ENCODE data around the gene GCA.

Gene GCA, protein sequence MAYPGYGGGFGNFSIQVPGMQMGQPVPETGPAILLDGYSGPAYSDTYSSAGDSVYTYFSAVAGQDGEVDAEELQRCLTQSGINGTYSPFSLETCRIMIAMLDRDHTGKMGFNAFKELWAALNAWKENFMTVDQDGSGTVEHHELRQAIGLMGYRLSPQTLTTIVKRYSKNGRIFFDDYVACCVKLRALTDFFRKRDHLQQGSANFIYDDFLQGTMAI

DNA sequence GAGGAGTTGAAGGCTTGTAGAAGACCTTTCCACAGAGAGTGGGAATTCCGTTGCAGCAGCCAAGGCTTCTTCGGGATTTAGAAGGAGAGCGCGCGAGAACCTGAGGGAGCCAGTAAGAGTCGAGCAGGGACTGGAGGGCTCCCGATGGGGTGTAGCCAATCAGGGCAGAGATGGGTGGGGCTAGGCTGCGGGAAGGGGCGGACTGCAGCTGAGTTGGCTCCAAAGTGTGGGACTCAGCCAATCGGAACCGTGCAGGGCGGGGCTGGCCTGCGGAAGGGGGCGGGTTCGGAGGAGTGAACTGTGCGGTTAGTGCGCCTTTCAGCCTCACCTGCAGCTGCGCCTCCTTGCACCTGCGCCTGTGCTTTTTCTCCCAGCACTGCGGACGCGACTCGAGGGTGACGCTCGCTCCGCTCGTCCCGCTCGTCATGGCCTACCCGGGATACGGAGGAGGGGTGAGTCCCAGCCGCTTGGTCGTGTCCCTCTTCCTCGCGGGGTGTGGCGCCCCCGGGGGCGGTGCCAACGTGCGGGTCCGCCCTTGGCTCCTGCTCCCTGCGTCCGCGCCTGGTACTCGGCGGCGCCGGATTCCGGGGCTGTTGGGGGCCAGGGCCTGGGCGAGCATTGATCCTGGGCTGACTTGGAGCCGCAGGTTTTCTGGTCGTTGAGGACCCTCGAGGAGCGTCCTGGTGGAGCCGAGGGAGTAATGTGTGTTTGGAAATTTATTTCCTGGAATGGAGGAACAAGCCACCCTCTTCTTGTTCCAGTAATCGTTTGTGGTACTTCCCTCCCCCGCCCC is at the start of gene GCA:
TSS of gene GCA (plus strand) at position 309 of the 793 bp plus-strand sequence. CDS start at position 426, 117 bp downstream.
- DNase-seq (ENCODE audit: low spot score) = peak; percentile 98

DNA sequence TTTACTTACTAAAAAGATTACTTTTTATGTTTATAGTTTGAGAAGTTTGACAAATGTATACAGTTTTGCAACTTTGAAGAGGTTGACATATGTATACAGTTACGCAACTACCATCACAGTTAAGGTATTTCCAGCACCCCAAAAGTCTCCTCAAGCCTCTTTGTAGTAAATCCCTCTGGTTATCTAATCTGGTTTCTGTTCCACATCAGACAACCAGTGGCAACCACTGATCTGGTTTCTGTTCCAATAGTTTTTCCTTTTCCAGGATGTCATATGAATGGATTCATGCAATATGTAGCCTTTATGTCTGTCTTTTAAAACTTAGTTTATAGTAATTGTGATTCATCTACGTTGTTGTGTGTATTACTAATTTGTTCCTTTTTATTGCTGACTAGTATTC is 48.9 kb upstream of the GCA start:
- no peak for DNase-seq (ENCODE audit: low spot score)

GRCh38 chr2:162297925-162298552 is 45.9 kb upstream of the GCA start:
- peak; percentile 94 for DNase-seq (ENCODE audit: low spot score)

DNA sequence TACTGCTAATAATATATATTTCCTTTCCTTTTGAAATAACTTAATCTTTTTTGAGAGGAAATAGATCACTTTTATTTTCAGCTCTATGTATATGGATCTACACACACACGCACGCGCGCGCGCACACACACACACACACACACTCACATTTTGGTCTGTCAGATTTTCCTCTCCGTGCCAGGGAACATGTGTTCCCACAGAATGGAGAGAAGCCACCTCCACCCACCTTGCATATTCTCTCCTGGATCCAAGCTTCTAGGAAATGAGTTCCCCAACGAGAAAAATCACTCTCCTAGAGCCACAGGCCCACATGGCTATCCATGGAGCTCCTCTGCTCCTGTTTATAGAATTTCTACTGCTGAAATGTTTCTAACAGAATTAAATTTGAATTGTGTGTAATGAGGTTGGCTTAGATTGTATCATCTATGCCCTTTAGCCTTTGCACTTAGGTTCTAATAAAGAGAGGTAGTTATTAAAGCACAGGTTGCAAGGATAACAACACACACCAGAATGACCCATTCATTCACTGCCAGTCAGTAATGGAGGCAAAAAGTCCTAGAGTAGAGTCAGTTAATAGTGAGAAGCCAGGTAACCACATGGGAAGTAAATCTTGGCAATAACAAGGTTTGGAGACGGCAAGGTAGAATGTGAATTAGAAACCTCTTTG is 45.1 kb upstream of the GCA start:
- no peak for DNase-seq (ENCODE audit: low spot score)

DNA sequence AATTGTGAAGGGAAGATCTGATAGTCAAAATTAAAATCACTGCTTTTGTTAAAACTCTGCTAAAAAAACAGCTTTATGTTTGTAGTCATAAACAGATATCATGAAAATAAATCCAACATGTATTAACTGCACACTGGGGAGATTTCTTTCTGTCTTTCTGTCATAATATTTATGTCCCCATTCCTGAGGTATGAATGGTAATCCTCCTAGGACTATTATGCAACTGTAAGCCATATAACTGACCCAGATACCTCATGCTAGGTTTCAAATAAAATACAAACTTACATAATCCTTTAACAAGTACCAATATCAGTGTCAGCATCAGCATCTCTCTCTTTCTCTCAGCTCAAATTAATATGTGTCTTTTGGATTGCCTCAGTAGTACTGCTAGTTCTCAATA is 43.7 kb upstream of the GCA start:
- no peak for DNase-seq (ENCODE audit: low spot score)

- DNase-seq (ENCODE audit: low spot score) = peak; percentile 75
Observed at GRCh38 chr2:162301151-162301804, 42.7 kb upstream of the GCA start.

GRCh38 chr2:162301877-162302276 is 42.1 kb upstream of the GCA start:
- no peak for DNase-seq (ENCODE audit: low spot score)

- no peak for DNase-seq (ENCODE audit: low spot score)
Observed at GRCh38 chr2:162305901-162306300, 38.0 kb upstream of the GCA start.

DNA sequence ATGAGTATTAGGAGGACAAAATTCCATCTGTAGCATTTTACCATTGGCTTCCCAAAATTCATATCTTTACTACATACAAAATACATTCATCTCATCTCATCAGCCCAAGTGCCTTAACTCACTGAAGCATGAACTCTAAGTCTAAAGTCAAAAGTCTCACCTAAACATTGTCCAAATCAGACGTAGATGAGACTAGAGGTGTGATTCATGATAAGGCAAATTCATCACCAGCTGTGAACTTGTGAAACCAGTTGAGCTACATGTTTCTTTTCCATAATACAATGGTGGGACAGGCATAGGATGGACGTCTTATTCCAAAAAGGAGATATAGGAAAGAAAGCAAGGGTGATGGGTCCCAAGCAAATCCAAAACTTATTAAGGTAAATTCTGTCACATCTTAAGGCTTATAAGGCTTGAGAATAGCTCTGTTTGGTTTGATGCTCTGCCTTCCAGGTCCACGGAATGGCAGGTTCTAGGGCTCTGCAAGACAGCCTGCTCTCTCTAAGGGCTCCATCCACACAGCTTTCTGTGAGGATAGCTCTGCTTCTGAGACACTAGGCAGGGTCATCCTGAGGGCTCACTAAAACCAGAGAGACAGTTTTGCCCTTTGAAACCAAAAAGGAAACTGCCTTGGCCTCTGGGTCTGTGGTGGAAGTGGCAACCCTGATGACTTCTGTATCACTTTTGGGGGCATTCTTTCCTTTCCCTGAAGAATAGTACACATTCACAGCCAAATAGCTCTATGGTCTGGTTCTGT is 35.0 kb upstream of the GCA start:
- DNase-seq (ENCODE audit: low spot score) = no peak

DNA sequence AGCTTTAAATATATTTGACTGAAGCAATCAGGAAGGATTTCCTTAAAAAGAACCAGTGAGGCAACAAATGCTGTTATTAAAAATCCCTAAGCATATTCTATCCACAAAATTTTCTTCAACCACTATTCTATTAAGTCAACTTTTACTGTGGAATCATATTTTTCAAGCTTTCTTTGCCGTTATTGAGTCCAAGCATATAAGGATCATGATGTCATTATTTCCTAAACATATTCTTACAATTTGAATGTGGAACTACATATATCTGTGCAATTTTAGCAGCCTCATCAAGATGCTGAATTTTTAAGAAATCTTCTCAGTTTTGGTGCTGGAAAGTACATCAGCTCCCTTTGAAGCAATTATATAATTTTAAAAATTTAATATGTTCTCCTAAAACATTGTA is 31.1 kb upstream of the GCA start:
- no peak for DNase-seq (ENCODE audit: low spot score)

- peak; percentile 21 for DNase-seq (ENCODE audit: low spot score)
Observed at GRCh38 chr2:162315938-162316337, 28.0 kb upstream of the GCA start.

DNA sequence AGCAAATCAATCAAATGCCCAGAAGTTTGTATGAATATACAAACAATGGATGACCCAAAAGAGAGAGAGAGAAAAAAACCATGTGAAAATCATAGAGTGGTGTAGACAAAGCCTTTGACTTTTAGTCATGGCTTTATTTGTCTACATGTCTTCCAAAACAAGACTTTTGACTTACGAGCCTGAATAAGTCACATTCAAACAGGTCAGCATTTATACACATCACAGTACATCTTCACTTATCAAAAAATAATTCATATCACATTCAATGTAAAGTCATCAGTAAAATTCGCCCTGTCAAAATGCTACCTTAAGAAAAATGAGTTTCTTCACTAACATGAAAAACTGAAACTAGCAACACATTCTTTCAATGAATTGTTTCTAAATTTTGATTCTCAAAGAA is 27.3 kb upstream of the GCA start:
- DNase-seq (ENCODE audit: low spot score) = no peak

DNA sequence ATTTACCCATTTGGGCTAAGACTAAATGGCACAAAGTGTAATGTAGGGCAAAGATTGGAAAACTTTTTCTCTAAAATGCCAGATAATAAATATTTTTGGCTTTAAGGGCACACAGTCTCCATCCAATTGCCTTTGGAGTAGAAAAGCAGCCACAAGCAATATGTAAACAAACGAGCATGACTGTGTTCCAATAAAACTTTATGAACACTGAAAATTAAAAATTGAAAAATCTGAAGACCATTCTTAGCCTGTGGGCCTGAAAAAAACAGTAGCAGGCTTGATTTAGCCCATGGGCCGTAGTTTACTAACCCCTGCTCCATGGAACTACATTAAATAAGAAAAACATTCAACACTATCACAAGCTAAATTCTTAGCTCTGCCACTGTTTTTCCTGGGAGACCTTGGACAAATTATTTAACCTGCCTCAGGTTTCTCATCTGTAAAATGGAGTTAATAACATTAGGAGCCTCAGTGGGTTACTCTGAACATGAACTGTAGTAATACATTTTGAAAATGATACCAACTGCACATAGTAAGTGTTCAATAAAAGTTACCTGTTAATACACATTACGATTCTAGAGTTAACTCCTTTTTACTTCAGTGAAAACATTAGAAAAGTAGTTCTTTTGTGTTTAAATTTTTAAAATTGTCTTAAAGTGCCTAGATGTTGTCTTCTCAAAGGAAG is 26.7 kb upstream of the GCA start:
- no peak for DNase-seq (ENCODE audit: low spot score)

DNA sequence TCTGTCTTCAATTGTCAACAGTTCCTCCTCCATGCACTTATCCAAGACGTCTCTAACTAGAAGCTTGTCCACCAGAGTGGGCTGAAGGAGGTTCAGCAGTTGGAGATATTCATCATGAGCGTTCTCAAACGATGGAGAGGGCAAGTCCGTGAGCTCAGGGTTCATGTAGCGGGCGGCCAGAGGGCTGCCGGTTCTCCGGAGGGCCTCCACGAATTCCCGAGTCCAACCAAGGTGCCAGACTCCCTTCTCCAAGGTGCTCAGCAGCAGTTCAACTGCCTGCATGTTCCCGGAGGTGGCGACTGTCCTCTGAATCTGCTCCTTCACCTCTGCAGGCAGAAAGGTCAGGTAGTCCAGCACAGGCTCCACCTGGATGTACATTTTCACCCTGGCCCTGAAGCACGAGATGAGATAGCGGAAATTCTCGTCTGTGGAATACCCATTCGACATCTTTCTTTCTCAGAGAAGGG is 26.0 kb upstream of the GCA start:
- peak; percentile 24 for DNase-seq (ENCODE audit: low spot score)

- peak; percentile 91 for DNase-seq (ENCODE audit: low spot score)
Observed at GRCh38 chr2:162318328-162319180, 25.4 kb upstream of the GCA start, which contains the start of gene IFIH1. TSS of gene IFIH1 (minus strand) at chr2:162318684. CDS start at chr2:162318307, 377 bp downstream.

DNA sequence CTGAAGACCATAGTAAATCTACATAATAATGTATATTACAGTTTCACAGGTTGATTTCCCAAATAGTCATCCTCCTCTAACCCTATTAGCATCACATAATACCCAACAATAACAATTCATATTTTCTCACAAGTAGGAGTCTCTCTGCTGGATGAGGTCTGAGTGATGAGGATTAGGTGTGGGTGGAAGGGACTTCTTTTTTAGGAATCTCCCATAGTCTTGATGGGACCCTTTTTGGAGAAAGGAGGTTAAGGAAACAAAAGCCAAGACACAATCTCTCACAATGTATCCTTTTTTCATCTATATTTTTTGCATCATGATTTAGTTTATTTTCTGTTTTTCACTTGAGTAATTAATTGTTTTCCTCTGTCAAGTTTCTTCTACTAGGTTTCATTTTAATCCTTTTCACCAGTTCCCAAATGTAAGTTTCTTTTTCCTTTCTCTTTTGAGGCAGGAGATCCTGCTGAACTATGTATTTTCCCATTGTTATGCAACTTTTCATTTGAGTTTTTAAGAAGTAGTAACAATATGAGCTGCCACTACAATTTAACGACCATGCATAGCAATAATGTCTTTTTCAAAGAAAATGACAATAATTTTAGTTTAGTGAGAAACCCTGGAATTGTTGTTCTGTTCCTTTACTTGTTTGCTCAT is 22.9 kb upstream of the GCA start:
- DNase-seq (ENCODE audit: low spot score) = no peak

GRCh38 chr2:162324953-162325352 is 19.0 kb upstream of the GCA start:
- DNase-seq (ENCODE audit: low spot score) = no peak

GRCh38 chr2:162327134-162327769 is 16.7 kb upstream of the GCA start:
- no peak for DNase-seq (ENCODE audit: low spot score)

GRCh38 chr2:162327806-162328205 is 16.1 kb upstream of the GCA start:
- no peak for DNase-seq (ENCODE audit: low spot score)

Measured in pons (tissue), 1 donor.